Upper lobe of right lung (tissue), 1 donor: Measurements from ENCODE around the gene FLYWCH1. TPM values are rescaled to one million over a fixed set of nuclear protein-coding genes. Genes with fewer than 3 reads are reported as not detected.

Source experiments
- ATAC-seq: fragments of 200-7000 bp; cut with Tn5 transposase; one replicate; pipeline ENCODE4 v1.9.1; 2020; ENCODE audit warnings: mild to moderate bottlenecking, moderate library complexity
- DNase-seq: peaks from one replicate; pipeline ENCODE4 v3.0.0-alpha.2; 2020
- H3K27ac ChIP-seq: fragments of 200-600 bp; one replicate; pipeline ENCODE4 v1.8.0; 2022
- H3K27me3 ChIP-seq: fragments of 200-600 bp; one replicate; pipeline ENCODE4 v1.8.0; 2022; ENCODE audit warnings: mild to moderate bottlenecking
- H3K36me3 ChIP-seq: fragments of 200-600 bp; one replicate; pipeline ENCODE4 v1.8.0; 2022
- H3K4me1 ChIP-seq: fragments of 200-600 bp; one replicate; pipeline ENCODE4 v1.8.0; 2022
- H3K4me3 ChIP-seq: fragments of 200-600 bp; one replicate; pipeline ENCODE4 v1.8.0; 2022; ENCODE audit warnings: mild to moderate bottlenecking
- H3K9me3 ChIP-seq: fragments of 200-600 bp; one replicate; pipeline ENCODE4 v1.8.0; 2022
- CTCF ChIP-seq: fragments of 200-600 bp; IDR thresholded peaks from one replicate; pipeline ENCODE4 v1.8.0; 2022; ENCODE audit warnings: antibody characterized with exemption
- intact Hi-C: fragments of 100-400 bp; cut with DNase I; formaldehyde crosslinking; loops from one replicate; pipeline ENCODE4 v1.11.0; 2022
- total RNA-seq: library from RNA; stranded (reverse); fragmentation: NEBNext Ultra II Directional; extraction: Animal tissue kit (Norgen Biotek cat#: 25700); gene quantifications from one replicate; pipeline ENCODE4 v1.2.1, GENCODE V29; 2021
- donor health status: DM: no; HTN: yes; CAD: no; lungs with severe emphysema.

The FLYWCH1 gene
- total RNA-seq, 1 donor from 2014 or later, result 41.3 TPM

- peak; percentile 62 for DNase-seq
- Histone ChIP-seq H3K4me3 (no peak overlapping the region), H3K9me3 (no peaks in the 10 kb centered on the region), H3K27ac (no peak overlapping the region), H3K27me3 (no peaks in the 10 kb centered on the region), H3K36me3 (peaks cover 65% of the 10 kb centered on the region), H3K4me1 (no peaks in the 10 kb centered on the region)
- no peak for TF ChIP-seq CTCF
- intact Hi-C loops, result no loop called here
- no peak for ATAC-seq
Observed at GRCh38 chr16:2933136-2933535, 21.4 kb downstream of the FLYWCH1 start.

DNA sequence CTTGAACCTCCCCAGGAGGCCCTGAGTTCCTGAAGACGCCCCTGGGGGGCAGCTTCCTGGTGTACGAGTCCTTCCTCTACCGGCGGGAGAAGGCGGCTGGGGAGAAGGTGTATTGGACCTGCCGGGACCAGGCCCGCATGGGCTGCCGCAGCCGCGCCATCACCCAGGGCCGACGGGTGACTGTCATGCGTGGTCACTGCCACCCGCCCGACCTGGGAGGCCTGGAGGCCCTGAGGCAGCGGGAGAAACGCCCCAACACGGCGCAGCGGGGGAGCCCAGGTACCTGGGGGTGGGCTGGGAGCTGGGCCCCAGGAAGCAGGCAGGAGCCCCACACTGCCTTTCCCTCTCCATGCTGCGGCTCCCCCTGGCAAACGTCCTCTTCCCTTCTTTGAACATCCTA lies 22.0 kb downstream of the FLYWCH1 start:
- Histone ChIP-seq H3K27ac (no peak overlapping the region), H3K36me3 (peaks cover 71% of the 10 kb centered on the region), H3K27me3 (no peaks in the 10 kb centered on the region), H3K9me3 (no peaks in the 10 kb centered on the region), H3K4me1 (no peaks in the 10 kb centered on the region), H3K4me3 (no peak overlapping the region)
- intact Hi-C loops, result no loop called here
- no peak for DNase-seq
- no peak for TF ChIP-seq CTCF
- no peak for ATAC-seq

DNA sequence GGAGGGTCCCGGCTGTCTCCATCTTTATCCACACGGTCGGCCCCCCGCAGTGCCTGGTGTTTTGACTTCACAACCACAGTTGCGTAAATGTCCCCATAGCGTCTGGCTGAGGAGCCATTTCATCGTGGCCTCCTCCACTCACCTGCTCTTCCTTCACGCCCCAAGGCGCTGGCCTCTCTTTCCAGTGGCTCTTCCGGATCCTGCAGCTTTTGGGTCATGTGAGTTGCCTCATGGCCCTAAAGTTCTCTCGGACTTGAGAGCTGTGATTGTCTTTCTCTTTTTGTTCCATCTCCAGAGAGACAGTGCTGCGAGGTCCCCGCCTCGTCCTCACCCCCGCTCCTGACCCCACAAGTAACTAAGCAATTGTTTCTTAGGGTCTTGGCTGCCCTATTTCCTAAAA lies 22.7 kb downstream of the FLYWCH1 start:
- ATAC-seq (no peak), DNase-seq (no peak)
- TF ChIP-seq CTCF, result no peak
- H3K4me1 ChIP-seq, result no peaks in the 10 kb centered on the region
- no peaks in the 10 kb centered on the region for H3K9me3 ChIP-seq
- H3K27ac ChIP-seq, result no peak overlapping the region
- H3K27me3 ChIP-seq, result no peaks in the 10 kb centered on the region
- H3K36me3 ChIP-seq, result peaks cover 78% of the 10 kb centered on the region
- intact Hi-C loops, result no loop called here
- no peak overlapping the region for H3K4me3 ChIP-seq

GRCh38 chr16:2936436-2937011 lies 24.8 kb downstream of the FLYWCH1 start:
- no peak overlapping the region for H3K27ac ChIP-seq
- no peak for TF ChIP-seq CTCF
- H3K27me3 ChIP-seq, result no peaks in the 10 kb centered on the region
- H3K9me3 ChIP-seq, result no peaks in the 10 kb centered on the region
- H3K36me3 ChIP-seq, result peaks cover 85% of the 10 kb centered on the region
- H3K4me1 ChIP-seq, result no peaks in the 10 kb centered on the region
- DNase-seq (no peak), ATAC-seq (no peak)
- intact Hi-C loops, result no loop called here
- H3K4me3 ChIP-seq, result no peak overlapping the region

- Histone ChIP-seq H3K9me3 (no peaks in the 10 kb centered on the region), H3K27ac (no peak overlapping the region), H3K36me3 (peaks cover 87% of the 10 kb centered on the region), H3K4me3 (no peak overlapping the region), H3K4me1 (no peaks in the 10 kb centered on the region), H3K27me3 (no peaks in the 10 kb centered on the region)
- intact Hi-C loops, result no loop called here
- ATAC-seq, result peak; percentile 14
- DNase-seq, result no peak
- TF ChIP-seq CTCF, result no peak
Observed at GRCh38 chr16:2937170-2937569, 25.4 kb downstream of the FLYWCH1 start.

DNA sequence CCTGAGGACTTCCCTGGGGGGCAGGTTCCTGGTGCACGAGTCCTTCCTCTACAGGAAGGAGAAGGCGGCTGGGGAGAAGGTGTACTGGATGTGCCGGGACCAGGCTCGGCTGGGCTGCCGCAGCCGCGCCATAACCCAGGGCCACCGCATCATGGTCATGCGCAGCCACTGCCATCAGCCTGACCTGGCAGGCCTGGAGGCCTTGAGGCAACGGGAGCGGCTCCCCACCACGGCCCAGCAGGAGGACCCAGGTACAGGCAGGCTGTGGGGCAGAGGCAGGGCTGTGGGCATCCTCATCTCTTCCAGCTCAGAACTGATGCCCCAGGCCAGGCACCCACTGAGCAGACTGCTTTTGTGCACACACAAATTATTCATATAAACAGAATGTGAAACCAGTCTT lies 26.5 kb downstream of the FLYWCH1 start:
- Histone ChIP-seq H3K4me1 (no peaks in the 10 kb centered on the region), H3K4me3 (no peak overlapping the region), H3K36me3 (peaks cover 86% of the 10 kb centered on the region), H3K27me3 (no peaks in the 10 kb centered on the region), H3K9me3 (no peaks in the 10 kb centered on the region), H3K27ac (no peak overlapping the region)
- ATAC-seq, result no peak
- intact Hi-C loops, result no loop called here
- DNase-seq, result no peak
- TF ChIP-seq CTCF, result no peak
